Measurements from ENCODE around the gene PHOX2B.
"Not testable (repeated sequence)": the region's sequence is repeated elsewhere in the genome, so short reads cannot be mapped to it uniquely, and the experiment has no call there.

PHOX2B gene

DNA sequence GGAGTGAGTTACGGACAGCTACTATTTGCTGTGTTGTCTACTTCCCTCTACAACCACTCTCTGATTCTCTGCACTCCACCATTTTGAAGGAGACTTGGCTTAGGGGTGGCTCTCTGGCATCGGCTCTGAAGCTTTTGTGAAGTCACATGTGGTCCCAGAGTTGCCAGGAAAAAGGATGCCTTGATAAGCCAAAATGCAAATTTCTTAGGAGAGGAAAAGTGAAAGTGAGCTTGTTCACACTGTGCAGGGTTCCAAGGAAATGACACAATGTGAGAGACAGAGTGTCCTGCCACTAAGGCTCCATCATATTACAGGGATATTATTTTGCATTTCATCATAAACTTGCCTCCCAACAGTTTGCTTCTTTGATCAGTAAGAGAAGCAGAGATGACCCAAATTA lies 7.2 kb downstream of the PHOX2B start:
- Mint-ChIP-seq H3K4me3 (no peak overlapping the region), H3K36me3 (no peaks in the 10 kb centered on the region), H3K4me1 (no peaks in the 10 kb centered on the region), H3K27ac (no peak overlapping the region), H3K27me3 (peaks cover 9% of the 10 kb centered on the region), H3K9me3 (no peaks in the 10 kb centered on the region)
- ATAC-seq (ENCODE audit: low read depth) (no peak), DNase-seq (ENCODE audit: low spot score in 2 of 2) (no peak)

DNA sequence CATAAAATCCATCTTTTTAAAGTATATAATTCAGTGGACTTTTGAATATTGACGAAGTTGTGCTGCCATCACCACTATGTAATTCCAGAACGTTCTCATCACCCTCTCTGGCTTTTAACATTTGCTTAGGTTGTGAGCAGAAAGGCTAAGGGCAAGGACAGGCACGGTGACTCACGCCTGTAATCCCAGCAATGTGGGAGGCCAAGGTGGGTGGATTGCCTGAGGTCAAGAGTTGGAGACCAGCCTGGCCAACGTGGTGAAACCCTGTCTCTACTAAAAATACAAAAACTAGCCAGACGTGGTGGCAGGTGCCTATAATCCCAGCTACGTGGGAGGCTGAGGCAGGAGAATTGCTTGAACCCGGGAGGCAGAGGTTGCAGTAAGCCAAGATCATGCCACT lies 11.0 kb downstream of the PHOX2B start:
- not testable (repeated sequence) for H3K4me1 Mint-ChIP-seq; H3K4me3 Mint-ChIP-seq; DNase-seq (ENCODE audit: low spot score in 2 of 2); H3K27ac Mint-ChIP-seq; H3K27me3 Mint-ChIP-seq; ATAC-seq (ENCODE audit: low read depth); H3K36me3 Mint-ChIP-seq; H3K9me3 Mint-ChIP-seq

DNA sequence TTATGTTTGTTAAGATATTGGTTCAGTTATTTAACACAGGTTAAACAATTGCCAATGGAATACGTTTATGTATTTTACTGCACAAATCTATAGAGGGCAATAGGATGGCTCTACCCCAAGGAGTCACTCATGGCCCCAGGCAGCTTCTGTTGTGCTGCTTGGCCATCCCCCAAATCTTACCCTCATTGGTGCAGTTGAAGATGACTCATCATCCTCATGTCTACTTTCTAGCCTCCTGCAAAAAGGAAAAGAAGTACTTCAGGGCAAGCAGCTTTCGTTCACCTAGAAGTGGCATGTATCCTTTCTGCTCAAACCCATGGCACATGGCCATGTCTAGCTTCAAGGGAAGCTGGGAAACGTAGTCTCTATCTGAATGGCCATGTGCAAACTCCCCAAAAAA lies 14.2 kb downstream of the PHOX2B start:
- Mint-ChIP-seq H3K4me3 (no peak overlapping the region), H3K36me3 (no peaks in the 10 kb centered on the region), H3K4me1 (no peaks in the 10 kb centered on the region), H3K9me3 (peaks cover 2% of the 10 kb centered on the region), H3K27me3 (peaks cover 2% of the 10 kb centered on the region), H3K27ac (no peak overlapping the region)
- DNase-seq (ENCODE audit: low spot score in 2 of 2): no peak
- ATAC-seq (ENCODE audit: low read depth): no peak

DNA sequence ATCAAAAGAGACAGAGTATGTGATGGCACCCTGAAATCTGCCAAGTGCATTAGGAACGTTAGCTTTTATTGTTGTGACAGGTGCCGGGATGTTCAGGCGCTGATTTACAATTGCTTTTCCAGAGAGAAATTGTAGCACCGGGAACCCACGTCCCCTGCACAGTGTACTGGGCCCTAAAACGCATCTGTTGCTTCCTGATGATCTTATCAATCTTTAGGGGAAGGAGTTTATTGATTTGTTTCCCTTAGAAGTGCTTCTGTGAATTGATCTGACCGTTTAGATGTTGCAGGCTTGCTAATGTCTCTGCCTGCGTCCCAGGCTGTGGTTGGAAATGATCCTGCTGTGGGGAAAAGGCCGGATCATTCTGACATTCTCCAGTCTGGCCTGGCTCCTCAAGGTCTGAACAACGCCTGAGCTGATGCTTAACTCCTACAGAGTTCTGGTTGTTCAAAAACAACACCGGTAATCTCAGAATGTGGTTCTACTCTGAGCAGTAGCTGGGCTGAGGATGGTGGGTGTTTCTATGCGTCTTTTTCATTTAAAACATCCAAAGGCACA lies 16.9 kb downstream of the PHOX2B start:
- Mint-ChIP-seq H3K9me3 (peaks cover 3% of the 10 kb centered on the region), H3K27me3 (peaks cover 8% of the 10 kb centered on the region), H3K4me1 (no peaks in the 10 kb centered on the region), H3K27ac (no peak overlapping the region), H3K4me3 (no peak overlapping the region), H3K36me3 (no peaks in the 10 kb centered on the region)
- DNase-seq (ENCODE audit: low spot score in 2 of 2) (no peak), ATAC-seq (ENCODE audit: low read depth) (no peak)

- peaks cover 10% of the 10 kb centered on the region for H3K9me3 Mint-ChIP-seq
- no peak for DNase-seq (ENCODE audit: low spot score in 2 of 2)
- H3K4me1 Mint-ChIP-seq: no peaks in the 10 kb centered on the region
- ATAC-seq (ENCODE audit: low read depth): no peak
- no peak overlapping the region for H3K4me3 Mint-ChIP-seq
- no peaks in the 10 kb centered on the region for H3K36me3 Mint-ChIP-seq
- no peak overlapping the region for H3K27ac Mint-ChIP-seq
- H3K27me3 Mint-ChIP-seq: peaks cover 8% of the 10 kb centered on the region
Observed at GRCh38 chr4:41728573-41728913, 20.0 kb downstream of the PHOX2B start.

- H3K4me1 Mint-ChIP-seq: no peaks in the 10 kb centered on the region
- DNase-seq (ENCODE audit: low spot score in 2 of 2) (no peak), ATAC-seq (ENCODE audit: low read depth) (no peak)
- H3K27ac Mint-ChIP-seq: no peak overlapping the region
- peaks cover 10% of the 10 kb centered on the region for H3K9me3 Mint-ChIP-seq
- H3K27me3 Mint-ChIP-seq: peaks cover 8% of the 10 kb centered on the region
- no peaks in the 10 kb centered on the region for H3K36me3 Mint-ChIP-seq
- no peak overlapping the region for H3K4me3 Mint-ChIP-seq
Observed at GRCh38 chr4:41727861-41728572, 20.5 kb downstream of the PHOX2B start.

GRCh38 chr4:41725254-41725653 lies 23.3 kb downstream of the PHOX2B start:
- Mint-ChIP-seq H3K27ac (no peak overlapping the region), H3K4me3 (no peak overlapping the region), H3K27me3 (peaks cover 7% of the 10 kb centered on the region), H3K4me1 (no peaks in the 10 kb centered on the region), H3K36me3 (no peaks in the 10 kb centered on the region), H3K9me3 (peaks cover 9% of the 10 kb centered on the region)
- DNase-seq (ENCODE audit: low spot score in 2 of 2): no peak
- ATAC-seq (ENCODE audit: low read depth): no peak

DNA sequence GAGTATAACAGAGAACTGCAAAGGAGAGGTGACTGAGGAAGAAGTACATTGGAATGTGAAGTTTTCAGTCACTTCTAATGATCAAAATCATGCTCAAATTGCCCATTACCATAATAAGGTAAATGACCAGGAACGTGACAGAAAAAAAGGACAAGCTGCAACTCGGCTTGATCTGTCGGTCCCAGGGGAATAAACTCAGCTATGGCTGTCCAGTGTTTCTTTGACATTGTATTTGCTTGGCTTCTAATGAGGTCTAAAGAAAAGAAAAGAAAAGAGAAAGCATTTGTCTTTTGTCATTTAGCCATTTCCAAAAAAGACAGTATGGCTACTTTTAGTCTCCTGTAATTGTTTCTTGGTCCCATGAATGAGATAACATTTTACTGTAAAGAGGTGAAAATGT lies 25.2 kb downstream of the PHOX2B start:
- no peak overlapping the region for H3K4me3 Mint-ChIP-seq
- ATAC-seq (ENCODE audit: low read depth): no peak
- H3K27me3 Mint-ChIP-seq: peaks cover 6% of the 10 kb centered on the region
- no peak for DNase-seq (ENCODE audit: low spot score in 2 of 2)
- no peaks in the 10 kb centered on the region for H3K36me3 Mint-ChIP-seq
- H3K4me1 Mint-ChIP-seq: no peaks in the 10 kb centered on the region
- no peak overlapping the region for H3K27ac Mint-ChIP-seq
- peaks cover 10% of the 10 kb centered on the region for H3K9me3 Mint-ChIP-seq

GRCh38 chr4:41722181-41722580 lies 26.3 kb downstream of the PHOX2B start:
- Mint-ChIP-seq H3K4me3 (no peak overlapping the region), H3K27me3 (peaks cover 3% of the 10 kb centered on the region), H3K27ac (no peak overlapping the region), H3K4me1 (no peaks in the 10 kb centered on the region), H3K9me3 (peaks cover 10% of the 10 kb centered on the region), H3K36me3 (no peaks in the 10 kb centered on the region)
- no peak for DNase-seq (ENCODE audit: low spot score in 2 of 2)
- ATAC-seq (ENCODE audit: low read depth): no peak

- Mint-ChIP-seq H3K36me3 (no peaks in the 10 kb centered on the region), H3K4me1 (no peaks in the 10 kb centered on the region), H3K9me3 (peaks cover 2% of the 10 kb centered on the region), H3K27me3 (peaks cover 6% of the 10 kb centered on the region), H3K27ac (no peak overlapping the region), H3K4me3 (no peak overlapping the region)
- ATAC-seq (ENCODE audit: low read depth): no peak
- DNase-seq (ENCODE audit: low spot score in 2 of 2): no peak
Observed at GRCh38 chr4:41719417-41719816, 29.1 kb downstream of the PHOX2B start.

DNA sequence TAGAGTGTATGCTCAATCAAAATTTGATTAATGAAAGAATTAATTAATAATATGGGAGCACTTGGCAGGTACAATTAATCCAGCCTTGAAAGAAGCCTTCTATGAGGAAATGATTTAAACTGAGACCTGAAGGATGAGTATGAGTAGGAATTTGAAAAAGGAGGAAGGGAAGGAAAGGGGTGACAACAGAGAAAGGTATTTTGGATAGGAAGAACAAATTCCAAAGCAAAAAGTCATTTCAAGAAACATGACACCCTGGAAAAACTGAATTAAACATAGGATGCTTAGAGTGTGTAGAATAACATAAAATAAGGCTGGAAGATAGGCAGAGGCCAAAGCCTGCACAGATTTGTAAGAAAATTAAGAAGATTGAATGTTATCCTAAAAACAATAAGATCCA lies 29.6 kb downstream of the PHOX2B start:
- no peaks in the 10 kb centered on the region for H3K4me1 Mint-ChIP-seq
- no peaks in the 10 kb centered on the region for H3K36me3 Mint-ChIP-seq
- peaks cover 2% of the 10 kb centered on the region for H3K9me3 Mint-ChIP-seq
- H3K4me3 Mint-ChIP-seq: no peak overlapping the region
- peaks cover 6% of the 10 kb centered on the region for H3K27me3 Mint-ChIP-seq
- no peak for ATAC-seq (ENCODE audit: low read depth)
- H3K27ac Mint-ChIP-seq: no peak overlapping the region
- no peak for DNase-seq (ENCODE audit: low spot score in 2 of 2)

GRCh38 chr4:41715155-41715554 lies 33.4 kb downstream of the PHOX2B start:
- no peaks in the 10 kb centered on the region for H3K4me1 Mint-ChIP-seq
- peaks cover 6% of the 10 kb centered on the region for H3K27me3 Mint-ChIP-seq
- ATAC-seq (ENCODE audit: low read depth): no peak
- H3K36me3 Mint-ChIP-seq: no peaks in the 10 kb centered on the region
- peaks cover 1% of the 10 kb centered on the region for H3K9me3 Mint-ChIP-seq
- DNase-seq (ENCODE audit: low spot score in 2 of 2): no peak
- H3K27ac Mint-ChIP-seq: no peak overlapping the region
- H3K4me3 Mint-ChIP-seq: no peak overlapping the region

- H3K36me3 Mint-ChIP-seq: no peaks in the 10 kb centered on the region
- H3K4me1 Mint-ChIP-seq: no peaks in the 10 kb centered on the region
- ATAC-seq (ENCODE audit: low read depth): no peak
- no peaks in the 10 kb centered on the region for H3K9me3 Mint-ChIP-seq
- DNase-seq (ENCODE audit: low spot score in 2 of 2): no peak
- H3K27me3 Mint-ChIP-seq: peaks cover 5% of the 10 kb centered on the region
- H3K27ac Mint-ChIP-seq: no peak overlapping the region
- no peak overlapping the region for H3K4me3 Mint-ChIP-seq
Observed at GRCh38 chr4:41714364-41715000, 34.0 kb downstream of the PHOX2B start.

DNA sequence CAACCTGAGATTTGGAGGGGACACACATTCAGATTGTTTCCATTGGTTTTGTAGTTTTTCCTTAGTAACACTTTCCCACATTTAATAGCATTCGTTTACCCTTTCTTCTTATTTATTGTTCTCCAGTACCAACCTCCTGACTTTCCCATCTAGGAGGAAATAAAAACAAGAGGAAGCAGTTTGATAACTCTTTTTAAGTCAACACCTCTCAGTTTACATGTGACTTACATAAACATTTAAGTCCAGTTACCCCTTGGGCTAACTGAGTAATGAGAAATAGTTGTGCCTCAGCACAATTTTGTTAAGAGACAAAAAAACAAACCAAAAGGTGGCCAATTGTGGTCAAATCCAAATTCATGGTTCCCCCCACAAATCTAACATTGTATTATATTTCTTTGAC lies 34.8 kb downstream of the PHOX2B start:
- no peak overlapping the region for H3K27ac Mint-ChIP-seq
- DNase-seq (ENCODE audit: low spot score in 2 of 2): no peak
- H3K9me3 Mint-ChIP-seq: no peaks in the 10 kb centered on the region
- no peaks in the 10 kb centered on the region for H3K36me3 Mint-ChIP-seq
- H3K4me1 Mint-ChIP-seq: no peaks in the 10 kb centered on the region
- H3K4me3 Mint-ChIP-seq: no peak overlapping the region
- no peak for ATAC-seq (ENCODE audit: low read depth)
- peaks cover 3% of the 10 kb centered on the region for H3K27me3 Mint-ChIP-seq

GRCh38 chr4:41712425-41712824 lies 36.1 kb downstream of the PHOX2B start:
- ATAC-seq (ENCODE audit: low read depth) (no peak), DNase-seq (ENCODE audit: low spot score in 2 of 2) (no peak)
- peaks cover 5% of the 10 kb centered on the region for H3K27me3 Mint-ChIP-seq
- H3K9me3 Mint-ChIP-seq: no peaks in the 10 kb centered on the region
- H3K27ac Mint-ChIP-seq: no peak overlapping the region
- H3K36me3 Mint-ChIP-seq: no peaks in the 10 kb centered on the region
- no peak overlapping the region for H3K4me3 Mint-ChIP-seq
- no peaks in the 10 kb centered on the region for H3K4me1 Mint-ChIP-seq

Measured in memory B cell (primary cell).